GM19025 (cell line): Measurements from ENCODE around the gene FAM13A.

Experiments
- ATAC-seq: cut with Tn5 transposase; IDR thresholded peaks from one replicate; pipeline ENCODE4 v1.9.1; 2021; ENCODE audit warnings: mild to moderate bottlenecking, low read depth, moderate library complexity; ENCODE audit not compliant: unreplicated experiment

FAM13A gene

DNA sequence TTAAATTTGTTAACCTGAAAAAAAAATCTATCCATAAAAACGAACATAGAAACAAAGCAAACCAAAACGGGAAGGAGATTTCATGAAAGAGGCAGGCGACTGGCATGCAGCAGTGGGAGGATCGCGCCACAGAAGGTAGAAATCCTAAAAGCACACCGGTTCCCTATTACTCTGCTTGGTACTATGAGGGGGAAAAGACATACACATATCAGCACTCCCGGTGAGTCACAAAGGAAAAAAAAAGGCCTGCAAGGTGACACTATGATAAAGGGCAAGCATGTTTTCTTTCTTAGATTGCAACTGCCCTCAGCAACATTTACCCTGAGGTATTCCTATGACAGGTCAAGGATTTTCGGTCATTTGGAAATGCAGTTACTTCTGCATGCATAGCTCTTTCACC is 298.7 kb downstream of the FAM13A start:
- no peak for ATAC-seq

DNA sequence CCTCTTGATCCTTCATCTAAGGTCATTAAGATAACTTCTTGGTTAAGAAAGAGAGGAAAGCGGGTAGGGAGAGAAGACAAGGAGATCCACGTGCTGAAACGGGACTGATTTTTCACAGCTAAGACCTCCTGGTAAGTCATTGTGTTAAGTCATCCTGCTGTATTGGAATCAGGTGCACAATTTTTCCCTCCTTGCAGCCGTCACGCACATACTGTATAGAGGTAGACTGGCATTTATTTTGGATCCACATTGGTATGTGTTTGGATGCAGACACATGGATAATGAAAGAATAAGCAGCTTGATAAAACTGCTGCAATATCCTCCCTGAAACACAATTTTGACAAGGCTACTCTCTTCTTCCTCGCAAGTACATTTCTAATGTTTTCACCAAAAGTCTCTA is 299.2 kb downstream of the FAM13A start:
- ATAC-seq = no peak

DNA sequence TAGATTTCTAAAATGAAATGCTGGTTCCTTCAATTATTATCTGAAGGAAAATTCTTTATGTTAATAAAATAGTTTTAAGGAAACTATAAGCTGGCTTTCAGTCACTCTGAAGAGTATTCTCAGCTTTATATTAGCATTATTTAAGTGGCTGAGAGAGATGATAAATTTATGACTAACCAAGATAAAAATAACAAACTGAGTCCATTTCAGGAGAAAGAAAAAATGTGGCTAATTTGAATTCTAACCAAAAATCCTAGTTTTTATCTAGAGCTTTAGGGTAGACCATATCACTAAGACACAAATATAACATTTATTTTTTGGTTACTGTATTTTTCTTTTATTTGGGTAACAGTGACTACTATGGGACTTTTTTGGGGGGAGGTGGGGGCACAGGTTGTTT is 299.9 kb downstream of the FAM13A start:
- no peak for ATAC-seq

DNA sequence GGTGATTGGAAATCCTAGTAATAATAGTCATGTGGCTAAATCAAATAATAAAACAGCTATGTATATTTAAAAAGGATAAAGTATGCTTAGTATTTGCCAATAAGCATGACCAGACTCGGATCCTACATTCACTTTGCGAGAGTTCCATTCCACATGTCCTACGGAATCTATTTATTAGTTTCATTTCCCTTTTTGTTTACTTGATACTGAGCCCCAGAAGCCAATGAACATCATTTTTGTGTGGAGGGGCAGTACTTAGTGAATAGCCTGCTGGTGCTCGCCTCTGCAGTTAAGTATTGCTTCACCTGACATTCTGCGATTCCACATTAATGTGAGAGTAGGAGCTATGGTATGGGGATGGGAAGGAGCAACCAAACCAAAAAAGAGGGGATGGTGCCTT is 300.8 kb downstream of the FAM13A start:
- ATAC-seq = no peak

DNA sequence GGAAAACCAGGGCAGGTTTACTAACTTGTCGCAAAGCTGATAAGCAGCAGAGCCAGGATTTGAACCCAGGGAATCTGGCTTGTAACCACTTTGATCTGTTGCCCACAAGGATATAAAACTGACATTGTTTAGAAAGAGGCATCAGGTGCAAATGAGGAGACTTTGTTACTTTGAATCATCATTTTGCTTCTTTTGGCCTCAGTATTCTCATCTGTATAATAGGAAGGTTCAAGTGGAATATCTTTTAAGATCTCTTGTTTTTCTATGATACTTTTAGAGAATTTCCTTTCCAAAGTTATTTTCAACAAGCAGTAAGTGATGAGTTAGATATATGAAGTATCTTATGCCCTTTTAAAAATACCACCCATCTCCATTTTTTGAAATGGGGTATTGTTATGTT is 301.5 kb downstream of the FAM13A start:
- ATAC-seq = no peak

DNA sequence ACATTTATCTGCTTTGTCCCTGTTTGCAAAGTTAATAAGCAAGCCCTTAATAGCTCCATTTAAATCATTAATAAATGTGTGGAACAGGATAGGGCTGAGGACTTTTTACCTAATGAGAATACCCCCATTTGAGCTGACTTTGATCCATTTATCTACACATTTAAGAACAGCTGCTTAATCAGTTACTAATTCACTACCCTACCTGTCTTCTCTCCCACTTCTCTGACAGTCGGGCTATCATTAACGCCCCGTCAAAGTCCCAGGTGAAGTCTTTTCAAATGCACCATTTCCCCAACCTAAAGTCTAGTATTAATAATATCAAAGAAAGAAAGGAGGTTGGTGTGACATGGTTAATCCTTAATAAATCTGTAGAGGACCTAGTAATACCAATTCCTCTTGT is 302.2 kb downstream of the FAM13A start:
- no peak for ATAC-seq

DNA sequence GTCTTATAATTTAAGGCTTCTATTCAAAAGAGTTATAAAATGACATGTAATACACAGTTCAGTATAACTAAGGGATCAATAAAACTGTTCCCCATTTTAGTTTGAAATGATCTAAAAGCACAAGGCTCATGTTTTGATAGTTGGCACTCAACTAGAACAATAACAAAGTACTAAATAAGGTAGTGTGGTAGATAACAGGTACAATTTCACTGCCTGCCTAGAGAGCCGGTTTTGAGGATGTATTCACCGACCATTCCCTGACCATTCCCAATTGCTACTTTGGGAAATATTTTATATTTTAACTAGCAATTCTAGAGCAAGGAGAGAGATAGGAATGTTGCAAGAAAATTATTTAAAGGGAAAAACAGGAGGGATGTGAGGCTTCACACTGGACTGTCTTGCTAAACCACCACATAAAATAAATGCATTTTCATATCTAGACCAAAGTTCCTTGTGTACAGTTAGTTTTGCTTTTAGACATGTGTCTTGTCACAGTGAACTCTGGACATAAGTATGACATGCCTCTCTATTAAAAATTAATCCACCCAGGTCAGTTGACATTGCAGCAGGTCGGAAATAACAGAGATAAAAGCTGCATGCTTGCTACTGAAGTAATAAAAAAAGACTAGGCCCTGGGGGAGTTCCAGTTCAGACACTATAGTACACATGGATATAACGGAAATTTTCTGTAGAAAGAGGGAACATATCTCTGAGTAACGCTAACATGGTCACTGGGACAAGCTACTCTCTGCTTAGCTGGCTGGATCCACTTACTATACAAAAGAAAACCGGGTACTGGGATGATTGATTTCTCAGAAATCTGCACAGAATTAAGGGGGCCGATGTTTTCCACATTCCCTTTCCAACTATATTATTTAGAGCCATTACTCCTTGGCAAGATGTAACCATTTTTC is 303.1 kb downstream of the FAM13A start:
- no peak for ATAC-seq

DNA sequence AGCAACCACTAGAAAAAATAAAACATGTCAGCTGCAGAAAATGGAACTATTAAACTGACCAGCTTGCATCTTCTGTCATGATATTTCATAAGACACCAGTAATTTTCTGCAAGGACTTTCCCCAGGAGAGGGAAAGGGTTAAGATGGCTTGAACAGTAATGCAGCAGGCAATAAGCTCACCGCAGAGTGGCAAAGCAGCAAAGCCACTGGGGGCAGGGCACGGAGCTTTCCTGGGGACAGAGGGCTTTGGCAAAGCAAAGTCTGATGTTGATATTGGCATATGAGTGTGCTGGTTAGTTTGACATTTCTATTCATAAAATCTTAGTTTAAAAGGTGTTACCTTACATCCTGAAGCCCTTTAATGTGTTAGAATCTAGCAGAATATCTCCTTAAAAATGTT is 304.2 kb downstream of the FAM13A start:
- ATAC-seq = no peak

DNA sequence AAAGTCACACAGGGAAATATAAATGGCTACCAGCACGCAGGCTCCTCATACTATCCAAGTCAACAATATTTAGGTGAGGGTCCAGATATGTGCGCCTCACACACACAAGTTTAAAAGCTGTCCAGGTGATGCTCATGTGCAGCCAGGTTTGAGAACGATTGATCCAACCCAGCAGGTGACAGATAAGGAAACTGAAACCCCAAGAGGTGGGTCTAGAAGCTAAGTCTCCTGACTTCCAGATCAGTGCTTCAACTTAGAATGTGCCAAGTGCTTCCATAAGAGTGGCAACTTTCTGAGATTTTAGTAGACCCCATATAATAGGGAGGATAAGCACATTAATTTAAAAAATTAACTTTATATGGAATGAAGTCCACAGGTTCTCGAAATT is 304.9 kb downstream of the FAM13A start:
- ATAC-seq = no peak

DNA sequence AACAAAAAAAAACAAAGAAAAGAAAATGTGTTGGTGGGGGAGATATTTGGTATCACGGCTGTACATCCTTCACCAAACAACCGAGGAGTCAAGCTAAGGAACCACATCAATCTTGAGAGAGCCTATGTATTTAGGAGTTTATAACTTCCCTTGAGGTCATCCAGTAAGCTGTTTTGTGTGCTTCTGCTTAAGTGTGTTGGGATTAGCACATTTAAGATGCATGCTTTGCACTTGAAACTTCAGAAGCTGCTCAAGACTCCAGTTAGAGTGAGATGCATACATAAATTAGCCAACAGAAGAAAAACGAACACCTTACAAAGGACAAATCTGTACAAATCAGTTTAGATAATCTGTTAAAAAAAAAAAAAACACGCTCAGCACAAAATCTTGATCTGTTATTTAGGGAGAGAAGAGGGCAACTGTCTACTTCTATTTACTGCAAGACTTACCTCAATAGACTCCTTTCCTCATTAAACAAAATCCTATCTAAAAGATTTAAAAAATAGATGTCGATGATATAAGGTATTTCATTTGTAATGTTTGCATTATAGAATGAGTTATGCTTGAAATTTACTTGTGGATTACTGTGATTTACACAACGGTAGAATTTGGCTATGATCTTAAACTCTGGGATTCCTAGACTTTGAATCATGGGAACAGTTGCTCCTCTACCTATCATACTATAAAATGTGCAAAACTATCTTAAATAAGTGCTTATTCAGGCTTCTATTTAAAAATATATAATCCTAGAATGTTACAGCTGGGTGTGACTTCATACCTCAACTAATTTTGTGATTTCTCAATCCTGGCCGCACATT is 305.5 kb downstream of the FAM13A start:
- ATAC-seq = no peak

DNA sequence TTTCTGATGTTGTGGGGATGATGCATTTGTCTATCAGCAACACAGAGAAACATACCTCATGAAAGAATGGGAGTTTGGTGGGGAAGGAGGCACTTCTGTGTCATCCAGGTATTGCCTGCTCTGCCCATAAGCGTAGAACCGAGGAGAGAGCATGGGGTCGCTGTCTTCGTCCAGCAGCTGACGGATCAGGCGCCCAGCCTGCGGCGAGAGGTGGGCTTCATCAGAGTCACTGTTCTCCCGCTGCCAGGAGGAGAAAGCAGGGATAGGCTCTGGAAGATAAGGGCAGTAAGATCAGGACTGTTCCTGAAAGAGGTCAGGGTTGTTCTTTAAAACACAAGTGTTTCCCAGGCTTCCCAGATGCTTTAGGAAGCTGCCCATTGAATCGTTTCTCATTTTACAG is 306.6 kb downstream of the FAM13A start:
- ATAC-seq = no peak

DNA sequence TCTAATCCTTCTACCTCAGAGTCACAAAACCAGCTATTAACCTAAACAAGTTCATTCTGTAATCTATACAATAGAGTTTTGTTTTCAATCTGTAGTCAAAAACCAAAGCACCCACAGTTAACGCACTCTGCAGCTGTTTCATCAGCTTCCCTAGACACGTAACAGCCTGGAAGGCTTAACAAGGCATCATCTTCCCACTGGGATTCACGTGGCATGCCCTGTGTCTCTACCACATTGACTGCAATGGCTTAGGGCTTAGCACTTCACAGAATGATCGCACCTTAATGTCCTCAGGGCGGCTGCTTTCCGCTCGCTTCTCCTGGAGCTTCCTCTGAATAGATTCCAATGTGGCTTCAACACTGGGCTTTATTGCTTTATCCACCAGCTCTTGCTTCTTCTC is 309.6 kb downstream of the FAM13A start:
- no peak for ATAC-seq

DNA sequence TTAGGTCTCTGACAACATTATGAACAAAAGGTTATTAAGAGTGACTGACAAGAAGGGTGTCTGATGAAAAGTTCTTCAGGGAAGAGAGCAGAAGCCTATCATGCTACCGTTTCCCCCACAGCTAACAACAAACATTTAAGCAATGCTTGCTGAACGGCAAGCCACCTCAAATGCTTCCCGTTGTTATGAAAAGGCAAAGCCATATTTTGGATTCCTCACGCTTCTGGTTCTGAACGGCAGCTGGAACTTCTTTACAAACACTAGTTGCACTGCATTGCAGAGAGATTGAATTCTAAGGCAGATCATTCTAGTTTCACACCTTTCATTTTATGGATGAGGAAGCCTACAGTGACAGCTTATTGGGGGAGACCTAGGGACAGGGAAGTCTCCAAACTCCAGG is 310.8 kb downstream of the FAM13A start:
- no peak for ATAC-seq

DNA sequence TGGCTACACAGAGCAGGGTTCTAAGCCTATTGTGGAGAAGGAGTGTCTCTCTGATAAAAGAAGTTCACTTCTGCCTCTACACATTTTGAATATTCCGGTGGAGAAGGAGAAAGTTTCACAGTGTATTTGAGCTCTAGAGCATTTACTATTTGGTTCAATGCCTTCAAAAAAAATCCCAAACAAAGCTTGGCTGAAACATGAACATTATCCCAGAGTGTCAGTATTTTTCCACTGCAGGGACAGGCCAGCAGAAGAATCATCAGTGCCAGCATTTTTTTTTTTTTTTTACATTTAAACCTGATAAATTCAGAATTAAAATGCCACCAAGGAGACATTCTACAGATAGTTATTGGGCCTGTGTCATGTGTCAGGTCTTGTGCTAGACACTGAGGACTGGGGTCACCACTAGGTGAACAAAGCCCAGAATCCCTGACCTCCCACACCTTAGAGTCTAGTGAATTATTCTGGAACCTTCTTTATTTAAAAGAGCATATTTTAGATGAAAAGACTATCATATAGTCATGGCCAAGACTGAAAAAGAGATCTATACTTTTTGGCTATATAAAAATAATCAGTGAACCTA is 311.3 kb downstream of the FAM13A start:
- no peak for ATAC-seq

DNA sequence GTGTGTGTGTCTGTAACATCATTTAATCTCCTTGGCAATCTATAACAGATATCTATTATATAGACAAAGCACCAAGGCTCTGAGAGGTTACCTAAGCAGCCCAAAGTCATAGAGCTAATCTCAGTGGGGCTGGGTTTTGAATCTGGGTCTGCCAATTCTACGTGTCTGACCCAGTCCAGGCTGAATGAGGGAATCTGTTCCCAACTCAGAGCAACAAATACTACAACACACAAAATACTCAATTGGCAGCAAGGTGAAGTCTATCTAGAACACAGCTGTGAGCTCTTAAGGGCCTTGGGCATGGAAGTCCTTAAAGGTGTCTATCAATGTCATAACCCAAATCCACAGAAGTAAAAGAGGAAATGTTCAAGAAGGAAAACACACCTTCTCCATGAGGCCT is 311.8 kb downstream of the FAM13A start:
- ATAC-seq = no peak

DNA sequence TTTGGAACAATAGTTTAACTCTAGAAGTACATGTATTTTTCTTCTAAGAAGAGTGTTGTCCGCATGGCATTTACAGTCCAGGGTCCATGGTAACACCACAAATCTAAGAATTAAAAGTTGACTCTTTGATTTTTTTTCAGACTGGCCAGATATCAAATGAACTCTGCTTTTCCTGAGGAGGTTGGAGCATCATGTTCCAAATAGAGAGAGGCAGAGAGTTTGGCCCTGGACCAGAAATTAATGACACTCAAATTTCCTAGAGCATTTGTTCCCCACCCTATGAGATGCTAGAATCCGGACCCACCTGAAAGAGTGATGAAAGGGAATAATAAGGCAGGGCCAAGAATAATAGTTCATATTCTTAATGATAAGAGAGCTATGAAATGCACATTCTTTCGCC is 312.4 kb downstream of the FAM13A start:
- ATAC-seq = no peak

DNA sequence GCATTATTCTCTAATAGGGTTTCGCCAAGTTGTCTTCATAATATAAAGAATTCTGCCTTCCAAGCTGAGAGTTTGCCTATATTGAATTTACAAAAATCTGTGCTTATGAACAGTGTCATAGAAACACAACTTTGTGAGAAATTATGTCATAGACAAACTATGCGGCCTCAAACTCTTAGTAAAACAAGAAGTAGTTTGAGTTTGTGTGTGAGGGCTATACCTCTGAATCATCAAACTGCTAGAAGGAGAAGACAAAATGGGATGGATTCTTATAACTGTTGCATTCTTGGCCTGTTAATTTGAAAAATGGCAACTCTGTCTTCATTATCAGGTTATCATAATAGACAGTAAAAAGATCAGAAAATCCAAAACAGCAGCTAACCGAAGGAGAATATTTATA is 313.3 kb downstream of the FAM13A start:
- no peak for ATAC-seq

DNA sequence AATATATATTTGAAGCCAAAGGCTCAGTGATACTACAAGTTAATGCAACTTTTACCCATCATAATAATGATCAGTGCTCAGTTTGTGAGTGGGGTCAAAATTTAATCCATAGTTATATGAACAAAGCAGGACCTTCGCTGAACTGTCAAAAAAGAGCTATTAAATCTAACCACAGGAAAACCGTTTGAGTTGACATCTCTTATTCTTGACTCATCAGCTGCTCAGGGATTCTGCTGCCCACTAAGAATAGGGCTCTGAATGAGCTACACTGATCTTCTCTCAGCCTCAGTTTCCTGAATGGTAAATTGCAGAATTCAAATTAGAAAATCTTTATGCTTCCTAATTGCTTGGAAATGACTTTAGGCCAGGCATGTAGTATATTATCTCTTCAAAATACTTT is 314.4 kb downstream of the FAM13A start:
- ATAC-seq = no peak

DNA sequence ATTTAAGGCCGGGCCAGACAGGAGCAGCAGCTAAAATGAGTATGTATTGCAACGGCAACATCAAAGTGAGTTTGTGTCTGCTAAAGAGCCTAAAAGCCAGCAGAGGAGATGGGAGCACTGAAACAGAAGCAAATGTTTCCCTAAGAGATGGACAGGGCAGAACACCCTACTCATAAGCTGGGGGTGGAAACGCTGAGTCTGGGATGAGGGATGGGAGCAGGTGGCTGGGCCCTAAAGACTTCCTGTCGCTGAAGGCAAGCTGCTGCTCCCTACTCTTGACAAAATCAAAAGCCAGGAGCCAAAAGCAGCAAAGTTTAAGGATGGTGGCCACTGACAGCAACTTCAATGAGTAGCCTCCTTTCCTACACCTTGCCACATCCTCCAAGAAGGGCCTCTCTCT is 318.8 kb downstream of the FAM13A start:
- no peak for ATAC-seq

DNA sequence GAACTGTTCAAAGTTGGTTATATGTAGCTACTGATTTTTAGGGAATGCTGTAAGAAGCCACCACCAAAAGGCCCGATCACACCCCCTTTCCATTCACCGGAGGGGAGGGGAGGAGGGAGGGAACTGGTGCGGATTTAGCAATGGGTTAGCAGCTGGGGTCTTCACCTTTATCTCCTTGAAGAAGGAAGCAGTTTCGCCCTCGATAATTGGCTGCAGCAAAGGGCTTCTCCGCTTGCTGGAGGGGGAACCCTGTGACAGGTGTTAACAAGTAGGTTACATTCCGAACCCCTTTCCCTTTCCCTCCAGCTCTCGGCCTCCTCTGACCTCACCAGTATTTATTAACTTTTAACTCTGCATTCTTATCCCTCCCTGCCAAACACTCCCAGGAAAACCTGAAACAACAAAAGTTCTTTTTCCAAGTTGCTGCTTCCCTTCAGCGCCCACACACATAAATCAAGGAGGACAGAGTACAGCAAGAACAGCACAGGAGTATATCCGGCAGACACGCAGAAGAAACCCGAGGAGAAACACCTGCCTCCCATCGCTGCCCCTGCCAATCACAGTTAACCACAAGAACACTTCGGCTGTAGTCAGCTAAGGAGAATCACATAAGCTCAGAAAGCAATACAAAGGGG is 319.6 kb downstream of the FAM13A start:
- ATAC-seq = no peak

DNA sequence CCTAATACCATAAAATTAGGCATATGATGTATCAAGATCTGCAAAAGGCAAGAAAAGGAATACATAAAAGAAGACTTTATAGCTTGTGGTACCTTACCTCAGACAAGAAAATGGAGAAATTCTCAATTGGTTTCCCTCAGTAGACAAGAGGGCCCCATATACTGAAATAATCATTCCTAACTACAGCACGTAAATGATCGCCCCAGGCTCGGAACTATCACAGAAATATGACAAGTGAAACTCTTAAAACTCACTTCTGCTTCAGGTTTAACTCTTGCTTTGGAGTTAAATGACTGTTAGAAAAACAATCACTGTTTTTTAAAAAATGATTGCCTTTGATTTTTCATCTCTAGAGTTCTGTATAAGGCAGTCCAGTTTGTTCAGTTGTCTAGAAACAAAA is 320.7 kb downstream of the FAM13A start:
- no peak for ATAC-seq
